GM23338 (cell line): ENCODE results near the gene CTDSP1. TPM values are rescaled to one million over a fixed set of nuclear protein-coding genes. Genes with fewer than 3 reads are reported as not detected.

Experiments used
- ATAC-seq: fragments of 200-7000 bp; cut with Tn5 transposase; 3 replicates; pipeline ENCODE4 v1.9.1; 2020
- DNase-seq: peaks from one replicate; pipeline ENCODE4 v3.0.0-alpha.2; 2015; ENCODE audit warnings: low spot score
- H2AFZ ChIP-seq: fragments of 200-600 bp; sonication (generic); 2 replicates; pipeline ENCODE4 v1.8.0; 2016; ENCODE audit warnings: antibody characterized with exemption, mild to moderate bottlenecking, moderate library complexity
- H3F3A ChIP-seq: fragments of 200-600 bp; sonication (generic); replicated peaks from 2 replicates; pipeline ENCODE4 v1.8.0; 2017; ENCODE audit warnings: antibody characterized with exemption, mixed run types, low read depth
- H3K27ac ChIP-seq: fragments of 200-600 bp; sonication (generic); 2 replicates; pipeline ENCODE4 v1.6.1; 2016; ENCODE audit warnings: low read depth
- H3K27me3 ChIP-seq: fragments of 200-600 bp; sonication (generic); 2 replicates; pipeline ENCODE4 v1.8.0; 2016; ENCODE audit warnings: mild to moderate bottlenecking, mixed run types, moderate library complexity; ENCODE audit not compliant: insufficient read depth
- H3K36me3 ChIP-seq: fragments of 200-600 bp; sonication (generic); 2 replicates; pipeline ENCODE4 v1.8.0; 2016; ENCODE audit warnings: mild to moderate bottlenecking; ENCODE audit not compliant: insufficient read depth
- H3K4me1 ChIP-seq: fragments of 200-600 bp; sonication (generic); 2 replicates; pipeline ENCODE4 v1.8.0; 2016; ENCODE audit warnings: mild to moderate bottlenecking, moderate library complexity; ENCODE audit not compliant: insufficient read depth
- H3K4me2 ChIP-seq: fragments of 200-600 bp; sonication (generic); 2 replicates; pipeline ENCODE4 v1.7.1; 2017; ENCODE audit warnings: mixed run types
- H3K4me3 ChIP-seq: fragments of 200-600 bp; sonication (generic); 2 replicates; pipeline ENCODE4 v1.6.1; 2016; ENCODE audit warnings: mixed run types
- H3K79me2 ChIP-seq: fragments of 200-600 bp; sonication (generic); replicated peaks from 2 replicates; pipeline ENCODE4 v1.8.0; 2017; ENCODE audit warnings: mild to moderate bottlenecking; ENCODE audit not compliant: insufficient read depth
- H3K9me2 ChIP-seq: fragments of 200-600 bp; sonication (generic); 2 replicates; pipeline ENCODE4 v1.8.0; 2017; ENCODE audit not compliant: insufficient read depth
- H4K20me1 ChIP-seq: fragments of 200-600 bp; sonication (generic); replicated peaks from 2 replicates; pipeline ENCODE4 v1.8.0; 2017; ENCODE audit warnings: mild to moderate bottlenecking; ENCODE audit not compliant: insufficient read depth
- H3K27ac Mint-ChIP-seq: 2 replicates; pipeline ENCODE4 v1.8.0; 2020; ENCODE audit warnings: inconsistent platforms, mild to moderate bottlenecking, moderate library complexity, mixed read lengths
- H3K27me3 Mint-ChIP-seq: 3 replicates; pipeline ENCODE4 v1.8.0; 2022; ENCODE audit warnings: low read depth, mild to moderate bottlenecking, moderate library complexity, mixed read lengths, inconsistent platforms; ENCODE audit not compliant: insufficient read depth, poor library complexity
- H3K36me3 Mint-ChIP-seq: 3 replicates; pipeline ENCODE4 v1.8.0; 2021; ENCODE audit warnings: low read depth, mild to moderate bottlenecking, inconsistent platforms, moderate library complexity, mixed read lengths
- H3K4me1 Mint-ChIP-seq: 3 replicates; pipeline ENCODE4 v1.8.0; 2020; ENCODE audit warnings: mild to moderate bottlenecking, inconsistent platforms, mixed read lengths
- H3K4me3 Mint-ChIP-seq: 3 replicates; pipeline ENCODE4 v1.8.0; 2021; ENCODE audit warnings: moderate library complexity, mild to moderate bottlenecking, inconsistent platforms, mixed read lengths
- H3K9me3 Mint-ChIP-seq: 3 replicates; pipeline ENCODE4 v1.8.0; 2020; ENCODE audit warnings: moderate library complexity, mild to moderate bottlenecking, inconsistent platforms, mixed read lengths
- EZH2 ChIP-seq: fragments of 200-600 bp; sonication (generic); IDR thresholded peaks from one replicate; pipeline ENCODE4 v1.8.0; 2017; ENCODE audit warnings: antibody characterized with exemption, mild to moderate bottlenecking, low read depth; ENCODE audit not compliant: unreplicated experiment
- EZH2phosphoT487 ChIP-seq: fragments of 200-600 bp; sonication (generic); IDR thresholded peaks from one replicate; pipeline ENCODE4 v1.8.1; 2018; ENCODE audit warnings: antibody characterized with exemption; ENCODE audit not compliant: unreplicated experiment
- JUNB ChIP-seq: IDR thresholded peaks from one replicate; pipeline ENCODE4 v1.6.1; 2016; ENCODE audit warnings: antibody characterized with exemption; ENCODE audit not compliant: unreplicated experiment
- POLR2AphosphoS5 ChIP-seq: IDR thresholded peaks from 2 replicates; pipeline ENCODE4 v1.6.1; 2016; ENCODE audit warnings: antibody characterized with exemption, low read depth
- REST ChIP-seq: IDR thresholded peaks from one replicate; pipeline ENCODE4 v1.6.1; 2018; ENCODE audit warnings: antibody characterized with exemption; ENCODE audit not compliant: unreplicated experiment
- polyA plus RNA-seq: library from polyadenylated mRNA; unstranded; fragments of >200 nt; fragmentation: Nextera tagmentation; extraction: Ambion mirVana; gene quantifications from 2 replicates; pipeline ENCODE4 v1.2.1, GENCODE V29; 2016
- total RNA-seq: library from RNA; depleted of rRNA; stranded (reverse); fragments of >200 nt; shearing (Covaris generic); gene quantifications from 2 replicates; pipeline ENCODE4 v1.2.3, GENCODE V29; 2014
- TF ChIP-seq, protein P1 (sequence below): fragments of 250-450 bp; sonication (Bioruptor Pico); IDR thresholded peaks from 2 replicates; pipeline ENCODE4 v1.5.0; 2020; ENCODE audit warnings: mild to moderate bottlenecking, moderate library complexity

The CTDSP1 gene
- total and polyA plus RNA-seq, 2 experiments from 2014 or later = 6.7 to 21.8 TPM

- TF ChIP-seq REST (no peak), JUNB (no peak), EZH2phosphoT487 (no peak), EZH2 (no peak)
Measured at GRCh38 chr2:218386505-218387368, 12.9 kb upstream of the CTDSP1 start (continued).

DNA sequence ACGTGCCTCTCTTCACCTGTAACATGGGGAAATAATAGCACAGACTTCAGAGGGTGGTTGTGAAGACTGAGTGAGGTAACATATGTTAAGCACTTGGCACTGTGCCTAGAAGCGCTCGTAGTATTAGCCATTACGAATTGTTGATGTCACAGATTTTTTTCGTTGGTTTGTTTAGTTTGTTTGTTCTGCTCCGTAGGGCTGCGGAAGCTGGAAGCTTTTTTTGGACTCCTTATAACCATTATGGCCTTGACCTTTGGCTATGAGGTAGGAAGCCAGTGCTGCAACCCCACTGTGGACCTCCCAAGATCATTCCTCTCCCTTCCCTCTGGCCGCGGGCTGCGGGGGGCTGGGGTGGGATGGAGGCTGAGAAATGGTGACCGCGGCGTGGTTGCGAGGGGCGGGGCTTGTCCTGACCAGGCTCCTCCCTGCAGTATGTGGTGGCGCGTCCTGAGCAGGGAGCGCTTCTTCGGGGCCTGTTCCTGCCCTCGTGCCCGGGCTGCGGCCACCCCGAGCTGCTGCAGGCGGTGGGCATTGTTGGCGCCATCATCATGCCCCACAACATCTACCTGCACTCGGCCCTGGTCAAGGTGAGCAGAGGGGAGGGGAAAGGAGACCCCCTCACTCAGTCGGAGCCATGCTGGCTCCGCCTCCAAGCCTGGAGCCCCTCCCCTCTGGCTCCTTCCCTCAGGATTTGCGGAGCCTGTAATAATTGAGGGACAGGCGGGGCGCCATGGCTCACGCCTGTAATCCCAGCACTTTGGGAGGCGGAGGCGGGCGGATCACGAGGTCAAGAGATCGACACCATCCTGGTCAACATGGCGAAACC lies 12.1 kb upstream of the CTDSP1 start:
- Mint-ChIP-seq H3K27ac (peak overlapping the region; percentile 81; the same call in 1 of the 2 replicates), H3K27me3 (peaks cover 26% of the 10 kb centered on the region), H3K9me3 (no peaks in the 10 kb centered on the region), H3K4me3 (peak overlapping the region; percentile 85), H3K4me1 (peaks cover 5% of the 10 kb centered on the region; the same call in 2 of the 3 replicates), H3K36me3 (no peaks in the 10 kb centered on the region)
- peaks cover 9% of the 10 kb centered on the region; the same call in 1 of the 2 replicates for H3F3A ChIP-seq
- peaks cover 23% of the 10 kb centered on the region for H3K27me3 ChIP-seq
- TF ChIP-seq, protein P1, sequence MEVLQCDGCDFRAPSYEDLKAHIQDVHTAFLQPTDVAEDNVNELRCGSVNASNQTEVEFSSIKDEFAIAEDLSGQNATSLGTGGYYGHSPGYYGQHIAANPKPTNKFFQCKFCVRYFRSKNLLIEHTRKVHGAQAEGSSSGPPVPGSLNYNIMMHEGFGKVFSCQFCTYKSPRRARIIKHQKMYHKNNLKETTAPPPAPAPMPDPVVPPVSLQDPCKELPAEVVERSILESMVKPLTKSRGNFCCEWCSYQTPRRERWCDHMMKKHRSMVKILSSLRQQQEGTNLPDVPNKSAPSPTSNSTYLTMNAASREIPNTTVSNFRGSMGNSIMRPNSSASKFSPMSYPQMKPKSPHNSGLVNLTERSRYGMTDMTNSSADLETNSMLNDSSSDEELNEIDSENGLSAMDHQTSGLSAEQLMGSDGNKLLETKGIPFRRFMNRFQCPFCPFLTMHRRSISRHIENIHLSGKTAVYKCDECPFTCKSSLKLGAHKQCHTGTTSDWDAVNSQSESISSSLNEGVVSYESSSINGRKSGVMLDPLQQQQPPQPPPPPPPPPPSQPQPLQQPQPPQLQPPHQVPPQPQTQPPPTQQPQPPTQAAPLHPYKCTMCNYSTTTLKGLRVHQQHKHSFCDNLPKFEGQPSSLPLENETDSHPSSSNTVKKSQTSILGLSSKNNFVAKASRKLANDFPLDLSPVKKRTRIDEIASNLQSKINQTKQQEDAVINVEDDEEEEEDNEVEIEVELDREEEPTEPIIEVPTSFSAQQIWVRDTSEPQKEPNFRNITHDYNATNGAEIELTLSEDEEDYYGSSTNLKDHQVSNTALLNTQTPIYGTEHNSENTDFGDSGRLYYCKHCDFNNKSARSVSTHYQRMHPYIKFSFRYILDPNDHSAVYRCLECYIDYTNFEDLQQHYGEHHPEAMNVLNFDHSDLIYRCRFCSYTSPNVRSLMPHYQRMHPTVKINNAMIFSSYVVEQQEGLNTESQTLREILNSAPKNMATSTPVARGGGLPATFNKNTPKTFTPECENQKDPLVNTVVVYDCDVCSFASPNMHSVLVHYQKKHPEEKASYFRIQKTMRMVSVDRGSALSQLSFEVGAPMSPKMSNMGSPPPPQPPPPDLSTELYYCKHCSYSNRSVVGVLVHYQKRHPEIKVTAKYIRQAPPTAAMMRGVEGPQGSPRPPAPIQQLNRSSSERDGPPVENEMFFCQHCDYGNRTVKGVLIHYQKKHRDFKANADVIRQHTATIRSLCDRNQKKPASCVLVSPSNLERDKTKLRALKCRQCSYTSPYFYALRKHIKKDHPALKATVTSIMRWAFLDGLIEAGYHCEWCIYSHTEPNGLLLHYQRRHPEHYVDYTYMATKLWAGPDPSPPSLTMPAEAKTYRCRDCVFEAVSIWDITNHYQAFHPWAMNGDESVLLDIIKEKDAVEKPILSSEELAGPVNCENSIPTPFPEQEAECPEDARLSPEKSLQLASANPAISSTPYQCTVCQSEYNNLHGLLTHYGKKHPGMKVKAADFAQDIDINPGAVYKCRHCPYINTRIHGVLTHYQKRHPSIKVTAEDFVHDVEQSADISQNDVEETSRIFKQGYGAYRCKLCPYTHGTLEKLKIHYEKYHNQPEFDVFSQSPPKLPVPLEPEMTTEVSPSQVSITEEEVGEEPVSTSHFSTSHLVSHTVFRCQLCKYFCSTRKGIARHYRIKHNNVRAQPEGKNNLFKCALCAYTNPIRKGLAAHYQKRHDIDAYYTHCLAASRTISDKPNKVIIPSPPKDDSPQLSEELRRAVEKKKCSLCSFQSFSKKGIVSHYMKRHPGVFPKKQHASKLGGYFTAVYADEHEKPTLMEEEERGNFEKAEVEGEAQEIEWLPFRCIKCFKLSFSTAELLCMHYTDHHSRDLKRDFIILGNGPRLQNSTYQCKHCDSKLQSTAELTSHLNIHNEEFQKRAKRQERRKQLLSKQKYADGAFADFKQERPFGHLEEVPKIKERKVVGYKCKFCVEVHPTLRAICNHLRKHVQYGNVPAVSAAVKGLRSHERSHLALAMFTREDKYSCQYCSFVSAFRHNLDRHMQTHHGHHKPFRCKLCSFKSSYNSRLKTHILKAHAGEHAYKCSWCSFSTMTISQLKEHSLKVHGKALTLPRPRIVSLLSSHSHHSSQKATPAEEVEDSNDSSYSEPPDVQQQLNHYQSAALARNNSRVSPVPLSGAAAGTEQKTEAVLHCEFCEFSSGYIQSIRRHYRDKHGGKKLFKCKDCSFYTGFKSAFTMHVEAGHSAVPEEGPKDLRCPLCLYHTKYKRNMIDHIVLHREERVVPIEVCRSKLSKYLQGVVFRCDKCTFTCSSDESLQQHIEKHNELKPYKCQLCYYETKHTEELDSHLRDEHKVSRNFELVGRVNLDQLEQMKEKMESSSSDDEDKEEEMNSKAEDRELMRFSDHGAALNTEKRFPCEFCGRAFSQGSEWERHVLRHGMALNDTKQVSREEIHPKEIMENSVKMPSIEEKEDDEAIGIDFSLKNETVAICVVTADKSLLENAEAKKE = no peak
- TF ChIP-seq POLR2AphosphoS5 = peak; percentile 73
- peak overlapping the region; percentile 88 for H3K4me3 ChIP-seq
- no peak overlapping the region; the same call in 1 of the 2 replicates for H3K27ac ChIP-seq
- no peaks in the 10 kb centered on the region for H3K79me2 ChIP-seq
- peaks cover 6% of the 10 kb centered on the region; the same call in 1 of the 2 replicates for H3K4me1 ChIP-seq
- no peaks in the 10 kb centered on the region for H3K9me2 ChIP-seq
- DNase-seq (peak; percentile 89), ATAC-seq (peak; percentile 94)
- peak overlapping the region; percentile 92 for H2AFZ ChIP-seq
- no peaks in the 10 kb centered on the region for H4K20me1 ChIP-seq
- H3K36me3 ChIP-seq = no peaks in the 10 kb centered on the region
- peak overlapping the region; percentile 97 for H3K4me2 ChIP-seq
